ENCODE results near the gene BRSK2.

GRCh38 chr11:1502954-1503707, 113.4 kb downstream of the BRSK2 start:
- TF ChIP-seq POLR2A (IDR thresholded peaks at IDR 0.05; ENCODE audit: low read length) = no peak
- no peak for TF ChIP-seq GATA1 (IDR thresholded peaks at IDR 0.05; ENCODE audit: low read depth, low read length)

All from erythroblast (primary cell).